Stimulated activated CD8-positive, alpha-beta memory T cell treated with anti-CD3 and anti-CD28 coated beads, Interleukin-15, amount 100 ng/mL, for 48 hours (primary cell): ENCODE data around the gene AKIRIN2.

Source experiments
- DNase-seq, 2 donors: peaks; one replicate each; pipeline ENCODE4 v3.0.0-alpha.2; 2020; ENCODE audit warnings: low read depth in 2 of 2

Gene AKIRIN2

GRCh38 chr6:87701676-87702588, at the start of gene AKIRIN2:
AKIRIN2 (minus strand) TSS chr6:87702233; CDS start chr6:87701684, 549 bp downstream.
- DNase-seq, result peak; percentile 94

- no peak for DNase-seq
Observed at GRCh38 chr6:87747646-87748045, 45.6 kb upstream of the AKIRIN2 start.

GRCh38 chr6:87745966-87746721, 44.1 kb upstream of the AKIRIN2 start:
- DNase-seq, result no peak

GRCh38 chr6:87743454-87743853, 41.4 kb upstream of the AKIRIN2 start:
- no peak for DNase-seq

GRCh38 chr6:87742106-87742505, 40.1 kb upstream of the AKIRIN2 start:
- peak; percentile 9 to 58 for DNase-seq

GRCh38 chr6:87741001-87741650, 39.1 kb upstream of the AKIRIN2 start:
- no peak for DNase-seq

- DNase-seq, result no peak
Observed at GRCh38 chr6:87738744-87739143, 36.7 kb upstream of the AKIRIN2 start.

- DNase-seq, result no peak
Observed at GRCh38 chr6:87738000-87738399, 36.0 kb upstream of the AKIRIN2 start.

GRCh38 chr6:87736809-87737540, 34.9 kb upstream of the AKIRIN2 start:
- DNase-seq, result no peak

- DNase-seq, result no peak
Observed at GRCh38 chr6:87731818-87732661, 30.0 kb upstream of the AKIRIN2 start.

- DNase-seq, result no peak
Observed at GRCh38 chr6:87731080-87731479, 29.0 kb upstream of the AKIRIN2 start.

- no peak for DNase-seq
Observed at GRCh38 chr6:87729965-87730719, 28.1 kb upstream of the AKIRIN2 start.

GRCh38 chr6:87728706-87729105, 26.7 kb upstream of the AKIRIN2 start:
- DNase-seq, result no peak

GRCh38 chr6:87724983-87725811, 23.2 kb upstream of the AKIRIN2 start:
- DNase-seq, result no peak

- no peak for DNase-seq
Observed at GRCh38 chr6:87723170-87724078, 21.4 kb upstream of the AKIRIN2 start.

- no peak for DNase-seq
Observed at GRCh38 chr6:87722540-87723169, 20.6 kb upstream of the AKIRIN2 start.

- no peak for DNase-seq
Observed at GRCh38 chr6:87721311-87721710, 19.3 kb upstream of the AKIRIN2 start.
